ENCODE data around the gene TGFBR3. TPM values are rescaled to one million over a fixed set of nuclear protein-coding genes. Genes with fewer than 3 reads are reported as not detected.

TGFBR3 gene
- total and polyA plus RNA-seq, 2 experiments from 2014 or later, result 16.2 to 26.5 TPM

GRCh38 chr1:91881280-91881679 is 4.7 kb downstream of the TGFBR3 start:
- no peak overlapping the region for H2AFZ ChIP-seq
- no peak overlapping the region for H3K27ac ChIP-seq
- H3K9me2 ChIP-seq (ENCODE audit: insufficient read depth), result no peaks in the 10 kb centered on the region
- no peak for DNase-seq
- H3K4me3 ChIP-seq, result no peak overlapping the region
- H3F3A ChIP-seq (ENCODE audit: insufficient read depth), result peaks cover 17% of the 10 kb centered on the region; the same call in 1 of the 2 replicates
- no peaks in the 10 kb centered on the region; the same call in 1 of the 2 replicates for H4K20me1 ChIP-seq (ENCODE audit: insufficient read depth)
- H3K4me1 ChIP-seq (ENCODE audit: insufficient read depth), result peaks cover 41% of the 10 kb centered on the region
- peaks cover 88% of the 10 kb centered on the region for H3K79me2 ChIP-seq (ENCODE audit: insufficient read depth)
- TF ChIP-seq EZH2 (IDR thresholded peaks at IDR 0.05; ENCODE audit: insufficient read depth, poor library complexity, severe bottlenecking) (no peak), EZH2phosphoT487 (IDR thresholded peaks at IDR 0.05; ENCODE audit: insufficient read depth, low read depth) (no peak)
- H3K36me3 ChIP-seq (ENCODE audit: low read depth), result no peaks in the 10 kb centered on the region
- H3K27me3 ChIP-seq (replicated peaks; ENCODE audit: insufficient read depth), result no peaks in the 10 kb centered on the region
- no peaks in the 10 kb centered on the region for H3K9me3 ChIP-seq (ENCODE audit: low read depth)
- WGBS, 2 experiments (ENCODE audit: low coverage in 1 of 2, low lambda C conversion rate in 2 of 2, missing lambda C conversion rate in 2 of 2), result 48 to 57% methylated on average over 3 of the region's 3 CpGs
- peak overlapping the region; percentile 16 for H3K4me2 ChIP-seq (ENCODE audit: unreplicated experiment)
- in situ Hi-C loops (cut with MboI), result no loop called here
- no peak overlapping the region for H3K9ac ChIP-seq

DNA sequence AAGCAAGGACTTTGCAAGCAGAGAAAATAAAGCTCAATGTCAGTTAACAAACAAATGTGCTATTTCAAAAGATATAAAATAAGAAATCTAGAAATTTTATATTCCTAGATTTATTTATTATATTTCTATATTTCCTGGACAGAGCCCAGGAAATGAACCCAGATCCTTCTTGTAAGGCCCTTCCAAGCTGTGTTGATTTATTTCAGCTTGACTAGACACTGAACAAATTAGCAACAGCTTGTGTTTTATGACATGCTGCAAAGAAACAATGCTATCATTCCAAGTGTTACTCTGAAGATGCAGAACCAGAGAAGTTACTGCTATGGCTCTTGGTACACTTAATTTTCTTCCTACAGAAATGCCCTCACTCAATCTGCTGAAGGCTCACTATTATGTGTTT is 6.2 kb downstream of the TGFBR3 start:
- Histone ChIP-seq H3F3A (ENCODE audit: insufficient read depth) (peaks cover 18% of the 10 kb centered on the region; the same call in 1 of the 2 replicates), H3K27ac (no peak overlapping the region), H3K9me2 (ENCODE audit: insufficient read depth) (no peaks in the 10 kb centered on the region), H3K9ac (no peak overlapping the region), H3K79me2 (ENCODE audit: insufficient read depth) (peaks cover 97% of the 10 kb centered on the region), H3K36me3 (ENCODE audit: low read depth) (no peaks in the 10 kb centered on the region), H3K4me2 (ENCODE audit: unreplicated experiment) (peak overlapping the region; percentile 22), H3K9me3 (ENCODE audit: low read depth) (no peaks in the 10 kb centered on the region), H4K20me1 (ENCODE audit: insufficient read depth) (no peaks in the 10 kb centered on the region; the same call in 1 of the 2 replicates), H2AFZ (no peak overlapping the region), H3K4me1 (ENCODE audit: insufficient read depth) (peaks cover 43% of the 10 kb centered on the region), H3K4me3 (no peak overlapping the region), H3K27me3 (replicated peaks; ENCODE audit: insufficient read depth) (no peaks in the 10 kb centered on the region)
- in situ Hi-C loops (cut with MboI), result no loop called here
- no peak for TF ChIP-seq EZH2 (IDR thresholded peaks at IDR 0.05; ENCODE audit: insufficient read depth, poor library complexity, severe bottlenecking)
- DNase-seq, result no peak

DNA sequence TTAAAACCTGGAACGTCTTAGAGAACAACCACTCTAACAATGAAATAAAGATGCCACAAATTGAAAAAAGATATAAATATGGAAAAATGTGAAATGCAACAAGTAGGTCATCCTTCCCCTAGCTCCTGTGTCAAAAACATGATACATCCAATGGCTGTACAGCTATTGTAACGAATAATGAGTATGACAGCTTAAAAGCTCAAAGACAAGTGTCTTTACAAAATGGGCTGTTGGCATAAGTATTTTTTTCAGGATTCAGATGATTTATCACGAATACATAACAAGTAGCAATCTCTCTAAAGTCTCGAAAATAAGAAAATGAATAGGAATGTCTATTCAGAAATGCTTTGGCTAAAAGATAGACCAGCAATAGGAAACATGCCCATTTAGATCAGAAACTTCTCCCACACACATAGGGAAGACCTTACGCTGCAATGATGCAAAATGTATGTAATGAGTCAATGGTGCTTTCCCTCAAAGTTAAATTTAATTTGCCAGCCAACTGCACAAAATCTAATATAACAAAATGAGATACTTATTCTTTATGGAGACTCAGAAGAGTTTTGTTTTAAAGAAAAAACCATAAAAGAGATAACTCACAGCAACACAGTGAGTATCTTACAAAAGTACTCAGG is 8.3 kb downstream of the TGFBR3 start:
- H4K20me1 ChIP-seq (ENCODE audit: insufficient read depth), result peaks cover 1% of the 10 kb centered on the region; the same call in 1 of the 2 replicates
- H2AFZ ChIP-seq, result no peak overlapping the region
- H3K79me2 ChIP-seq (ENCODE audit: insufficient read depth), result peaks cover 97% of the 10 kb centered on the region
- no peak overlapping the region for H3K4me3 ChIP-seq
- H3F3A ChIP-seq (ENCODE audit: insufficient read depth), result peaks cover 12% of the 10 kb centered on the region; the same call in 1 of the 2 replicates
- TF ChIP-seq EZH2 (IDR thresholded peaks at IDR 0.05; ENCODE audit: insufficient read depth, poor library complexity, severe bottlenecking), result no peak
- no peak for TF ChIP-seq EZH2phosphoT487 (IDR thresholded peaks at IDR 0.05; ENCODE audit: insufficient read depth, low read depth)
- H3K9ac ChIP-seq, result no peak overlapping the region
- in situ Hi-C loops (cut with MboI), result no loop called here
- H3K27me3 ChIP-seq (replicated peaks; ENCODE audit: insufficient read depth), result no peaks in the 10 kb centered on the region
- WGBS, 2 experiments (ENCODE audit: low coverage in 1 of 2, low lambda C conversion rate in 2 of 2, missing lambda C conversion rate in 2 of 2), result 45 to 49% methylated on average over 5 of the region's 5 CpGs
- H3K27ac ChIP-seq, result no peak overlapping the region
- peak; percentile 40 for DNase-seq
- H3K4me2 ChIP-seq (ENCODE audit: unreplicated experiment), result no peak overlapping the region
- H3K9me2 ChIP-seq (ENCODE audit: insufficient read depth), result no peaks in the 10 kb centered on the region
- no peaks in the 10 kb centered on the region for H3K36me3 ChIP-seq (ENCODE audit: low read depth)
- peaks cover 29% of the 10 kb centered on the region for H3K4me1 ChIP-seq (ENCODE audit: insufficient read depth)
- no peaks in the 10 kb centered on the region for H3K9me3 ChIP-seq (ENCODE audit: low read depth)

DNA sequence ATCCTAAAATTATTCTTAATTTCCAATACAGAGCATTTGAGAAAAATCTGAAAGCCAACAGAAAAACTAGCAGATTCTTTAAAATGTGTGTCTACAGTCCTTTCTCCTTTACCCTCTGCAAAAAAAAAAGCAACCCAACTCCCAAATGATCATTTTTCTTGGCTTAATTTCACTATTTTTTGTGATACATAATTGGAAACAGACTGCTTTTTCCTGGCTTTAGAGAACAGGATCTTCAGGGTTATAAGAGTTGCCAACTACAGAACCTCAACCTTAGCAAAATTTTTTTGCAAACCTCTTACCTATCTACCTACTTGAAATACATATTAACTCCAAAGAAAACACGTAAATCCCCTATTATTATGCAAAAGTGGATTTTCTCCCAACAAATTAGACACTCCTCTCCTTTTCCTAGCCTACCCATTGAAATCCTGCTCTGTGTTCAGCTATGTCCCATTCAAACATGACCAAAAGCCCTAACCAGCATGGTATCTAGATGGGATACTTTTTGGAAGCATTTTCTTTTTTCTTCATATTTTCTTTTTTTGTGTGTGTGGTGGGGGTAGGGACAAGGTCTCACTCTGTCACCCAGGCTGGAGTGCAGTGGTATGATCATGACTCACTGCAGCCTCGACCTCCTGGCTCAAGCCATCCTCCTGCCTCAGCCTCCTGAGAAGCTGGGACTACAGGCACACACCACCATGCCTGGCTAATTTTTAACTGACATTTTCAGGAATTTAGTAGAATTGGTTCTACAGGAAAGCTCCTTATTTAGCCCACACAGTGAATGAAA is 9.0 kb downstream of the TGFBR3 start:
- Histone ChIP-seq H4K20me1 (ENCODE audit: insufficient read depth) (peaks cover 3% of the 10 kb centered on the region; the same call in 1 of the 2 replicates), H3K4me3 (no peak overlapping the region), H3K79me2 (ENCODE audit: insufficient read depth) (peaks cover 97% of the 10 kb centered on the region), H3K27me3 (replicated peaks; ENCODE audit: insufficient read depth) (no peaks in the 10 kb centered on the region), H3K9me3 (ENCODE audit: low read depth) (no peaks in the 10 kb centered on the region), H3F3A (ENCODE audit: insufficient read depth) (peaks cover 14% of the 10 kb centered on the region; the same call in 1 of the 2 replicates), H3K9ac (peak overlapping the region; percentile 5; the same call in 1 of the 2 replicates), H3K27ac (no peak overlapping the region), H3K4me2 (ENCODE audit: unreplicated experiment) (peak overlapping the region; percentile 44), H3K9me2 (ENCODE audit: insufficient read depth) (no peaks in the 10 kb centered on the region), H3K4me1 (ENCODE audit: insufficient read depth) (peaks cover 34% of the 10 kb centered on the region), H2AFZ (no peak overlapping the region), H3K36me3 (ENCODE audit: low read depth) (no peaks in the 10 kb centered on the region)
- in situ Hi-C loops (cut with MboI), result no loop called here
- DNase-seq, result peak; percentile 44
- TF ChIP-seq EZH2phosphoT487 (IDR thresholded peaks at IDR 0.05; ENCODE audit: insufficient read depth, low read depth), result no peak
- TF ChIP-seq EZH2 (IDR thresholded peaks at IDR 0.05; ENCODE audit: insufficient read depth, poor library complexity, severe bottlenecking), result no peak
- 22 to 23% methylated on average over 2 of the region's 2 CpGs for WGBS, 2 experiments (ENCODE audit: low coverage in 1 of 2, low lambda C conversion rate in 2 of 2, missing lambda C conversion rate in 2 of 2)

All from GM23248 (cell line).